PC-9 (cell line): ENCODE results near the gene CHRNA4. TPM values are rescaled to one million over a fixed set of nuclear protein-coding genes. Genes with fewer than 3 reads are reported as not detected.
"Not testable (repeated sequence)": the region's sequence is repeated elsewhere in the genome, so short reads cannot be mapped to it uniquely, and the experiment has no call there.

Experiments
- BruUV-seq: library from RNA; stranded (reverse); fragments of 400-500 nt; replicated peaks from 2 replicates; lab custom pipeline; 2021; lab: Mats Ljungman, UMichigan
- CTCF ChIA-PET: fragments of 300-600 bp; sonication (Branson Sonifier 250); formaldehyde crosslinking; loops from one replicate; lab custom pipeline; 2022; ENCODE audit warnings: antibody characterized with exemption; lab: Charles Lee
- POLR2A ChIA-PET: fragments of 300-600 bp; sonication (Branson Sonifier 250); formaldehyde crosslinking; loops from one replicate; lab custom pipeline; 2022; ENCODE audit warnings: antibody characterized with exemption; ENCODE audit not compliant: unreplicated experiment; lab: Charles Lee
- DNase-seq, 2 experiments: peaks; one replicate each; pipeline versions ENCODE4 v3.0.0 to v3.0.0-alpha.2; 2015 to 2022; ENCODE audit warnings: mixed read lengths in 1 of 2
- H2AFZ ChIP-seq: fragments of 200-600 bp; sonication (generic); 2 replicates; pipeline ENCODE4 v1.8.1; 2017; ENCODE audit warnings: antibody characterized with exemption
- H3F3A ChIP-seq: fragments of 200-600 bp; sonication (generic); 2 replicates; pipeline ENCODE4 v1.8.1; 2017; ENCODE audit warnings: antibody characterized with exemption, mild to moderate bottlenecking, low read depth; ENCODE audit not compliant: insufficient read depth
- H3K27ac ChIP-seq: fragments of 200-600 bp; sonication (generic); 2 replicates; pipeline ENCODE4 v1.6.1; 2016; ENCODE audit warnings: mixed run types
- H3K27me3 ChIP-seq: fragments of 200-600 bp; sonication (generic); 2 replicates; pipeline ENCODE4 v1.6.1; 2016; ENCODE audit warnings: low read depth, mixed run types; ENCODE audit not compliant: insufficient read depth
- H3K36me3 ChIP-seq: fragments of 200-600 bp; sonication (generic); 2 replicates; pipeline ENCODE4 v1.6.1; 2016; ENCODE audit warnings: low read depth, mixed run types
- H3K4me1 ChIP-seq: fragments of 200-600 bp; sonication (generic); replicated peaks from 2 replicates; pipeline ENCODE4 v1.6.1; 2016; ENCODE audit warnings: mixed run types; ENCODE audit not compliant: insufficient read depth
- H3K4me2 ChIP-seq: fragments of 200-600 bp; sonication (generic); 2 replicates; pipeline ENCODE4 v1.6.1; 2017; ENCODE audit warnings: mixed run types
- H3K4me3 ChIP-seq: fragments of 200-600 bp; sonication (generic); 2 replicates; pipeline ENCODE4 v1.6.1; 2016; ENCODE audit warnings: mixed run types
- H3K79me2 ChIP-seq: fragments of 200-600 bp; sonication (generic); 2 replicates; pipeline ENCODE4 v1.6.1; 2017; ENCODE audit warnings: low read depth, mixed run types
- H3K9me2 ChIP-seq: fragments of 200-600 bp; sonication (generic); 2 replicates; pipeline ENCODE4 v1.8.1; 2017; ENCODE audit warnings: mild to moderate bottlenecking; ENCODE audit not compliant: insufficient read depth
- H3K9me3 ChIP-seq: fragments of 200-600 bp; sonication (generic); 2 replicates; pipeline ENCODE4 v1.8.1; 2016; ENCODE audit warnings: low read depth; ENCODE audit not compliant: insufficient read depth
- H4K20me1 ChIP-seq: fragments of 200-600 bp; sonication (generic); 2 replicates; pipeline ENCODE4 v1.8.1; 2017; ENCODE audit not compliant: insufficient read depth
- EZH2 ChIP-seq: fragments of 200-600 bp; sonication (generic); IDR thresholded peaks from 2 replicates; pipeline ENCODE4 v1.8.0; 2017; ENCODE audit warnings: antibody characterized with exemption, low read depth
- intact Hi-C: fragments of 100-400 bp; cut with micrococcal nuclease; formaldehyde crosslinking; loops from one replicate; pipeline ENCODE4 v1.10.0; 2022; ENCODE audit not compliant: unreplicated experiment
- total RNA-seq: library from RNA; stranded (reverse); gene quantifications from 2 replicates; pipeline ENCODE4 v1.2.3, GENCODE V29; 2021
- TF ChIP-seq, protein P1 (sequence below): fragments of 200-600 bp; sonication (generic); conservative IDR thresholded peaks from 2 replicates; pipeline ENCODE4 v1.6.1; 2017; ENCODE audit warnings: mixed run types, antibody characterized with exemption, mild to moderate bottlenecking, moderate library complexity

CHRNA4 gene
- total RNA-seq, 1 experiment from 2014 or later, result not detected

DNA sequence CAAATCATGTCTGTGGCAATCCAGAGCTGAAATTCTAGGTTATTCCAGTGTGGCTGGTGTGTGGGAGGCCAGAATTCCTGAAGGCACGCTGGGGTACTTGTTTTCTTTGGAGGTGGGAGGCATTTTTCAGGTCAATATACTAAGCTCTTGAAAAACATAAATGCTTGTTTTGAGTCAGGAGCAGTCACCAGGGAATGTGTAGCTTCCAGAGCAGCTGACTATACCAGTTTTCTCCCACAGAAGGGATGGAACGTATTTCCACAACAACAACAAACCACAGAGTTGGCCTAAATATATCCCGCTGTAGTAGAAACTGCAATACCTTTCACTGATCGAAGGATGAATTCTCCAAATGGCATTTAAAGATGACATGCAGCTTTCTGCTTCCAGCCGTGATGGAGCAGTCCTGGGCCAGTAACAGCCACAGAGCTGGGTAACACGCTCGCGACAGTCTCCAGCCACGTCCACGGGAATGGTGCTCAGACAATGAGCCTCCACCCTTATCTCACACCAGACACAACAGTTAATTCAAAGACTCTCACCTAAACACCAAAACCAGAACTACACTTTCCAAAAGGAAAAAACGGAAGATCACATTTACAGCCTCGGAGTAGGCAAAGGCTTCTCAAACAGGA lies 23.2 kb downstream of the CHRNA4 start:
- H2AFZ ChIP-seq, result no peak overlapping the region
- CTCF ChIA-PET, result no interaction called here
- POLR2A ChIA-PET, result no interaction called here
- no peaks in the 10 kb centered on the region for H3K79me2 ChIP-seq
- H3K4me2 ChIP-seq, result no peak overlapping the region
- H3K4me1 ChIP-seq, result no peaks in the 10 kb centered on the region
- intact Hi-C loops, result no loop called here
- H3K27ac ChIP-seq, result no peak overlapping the region
- H3F3A ChIP-seq, result peaks cover 12% of the 10 kb centered on the region
- TF ChIP-seq, protein P1, sequence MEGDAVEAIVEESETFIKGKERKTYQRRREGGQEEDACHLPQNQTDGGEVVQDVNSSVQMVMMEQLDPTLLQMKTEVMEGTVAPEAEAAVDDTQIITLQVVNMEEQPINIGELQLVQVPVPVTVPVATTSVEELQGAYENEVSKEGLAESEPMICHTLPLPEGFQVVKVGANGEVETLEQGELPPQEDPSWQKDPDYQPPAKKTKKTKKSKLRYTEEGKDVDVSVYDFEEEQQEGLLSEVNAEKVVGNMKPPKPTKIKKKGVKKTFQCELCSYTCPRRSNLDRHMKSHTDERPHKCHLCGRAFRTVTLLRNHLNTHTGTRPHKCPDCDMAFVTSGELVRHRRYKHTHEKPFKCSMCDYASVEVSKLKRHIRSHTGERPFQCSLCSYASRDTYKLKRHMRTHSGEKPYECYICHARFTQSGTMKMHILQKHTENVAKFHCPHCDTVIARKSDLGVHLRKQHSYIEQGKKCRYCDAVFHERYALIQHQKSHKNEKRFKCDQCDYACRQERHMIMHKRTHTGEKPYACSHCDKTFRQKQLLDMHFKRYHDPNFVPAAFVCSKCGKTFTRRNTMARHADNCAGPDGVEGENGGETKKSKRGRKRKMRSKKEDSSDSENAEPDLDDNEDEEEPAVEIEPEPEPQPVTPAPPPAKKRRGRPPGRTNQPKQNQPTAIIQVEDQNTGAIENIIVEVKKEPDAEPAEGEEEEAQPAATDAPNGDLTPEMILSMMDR, result no peak
- TF ChIP-seq EZH2, result no peak
- H3K27me3 ChIP-seq, result peaks cover 91% of the 10 kb centered on the region
- H3K9me3 ChIP-seq, result peaks cover 7% of the 10 kb centered on the region; the same call in 1 of the 2 replicates
- H3K4me3 ChIP-seq, result no peak overlapping the region
- DNase-seq, result no peak
- H3K9me2 ChIP-seq, result no peaks in the 10 kb centered on the region
- BruUV-seq, result no TSS peak
- no peaks in the 10 kb centered on the region for H4K20me1 ChIP-seq
- H3K36me3 ChIP-seq, result no peaks in the 10 kb centered on the region

DNA sequence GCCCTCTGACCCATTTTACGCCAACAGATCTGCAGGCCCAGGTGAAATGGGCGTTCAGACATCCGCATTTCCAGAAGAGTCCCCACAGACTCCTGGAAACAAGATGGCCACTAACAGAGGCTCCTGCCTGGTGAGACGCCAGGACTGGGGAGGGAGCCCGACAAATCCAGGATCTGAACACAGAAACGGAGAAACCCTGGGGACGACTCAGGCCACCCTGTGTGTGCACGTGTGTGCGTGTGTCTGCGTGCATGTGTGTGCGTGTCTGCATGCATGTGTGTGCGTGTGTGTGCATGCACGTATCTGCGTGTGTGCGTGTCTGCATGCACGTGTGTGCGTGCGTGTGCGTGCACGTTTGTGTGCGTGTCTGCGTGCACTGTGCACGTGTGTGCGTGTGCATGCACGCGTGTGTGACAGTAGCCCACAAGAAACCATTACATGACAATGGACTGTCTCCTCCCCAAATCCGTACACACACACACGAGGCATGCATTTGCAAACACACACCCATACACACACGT lies 24.9 kb downstream of the CHRNA4 start:
- POLR2A ChIA-PET, result no interaction called here
- Histone ChIP-seq H2AFZ (no peak overlapping the region), H4K20me1 (no peaks in the 10 kb centered on the region), H3K36me3 (no peaks in the 10 kb centered on the region), H3K79me2 (no peaks in the 10 kb centered on the region), H3K27ac (no peak overlapping the region), H3K27me3 (peaks cover 87% of the 10 kb centered on the region), H3K9me3 (peaks cover 7% of the 10 kb centered on the region; the same call in 1 of the 2 replicates), H3K4me1 (0 out of 2 replicates have a peak, but pooled peaks cover 2% of the 10 kb centered on the region), H3K4me2 (no peak overlapping the region), H3K4me3 (no peak overlapping the region), H3K9me2 (no peaks in the 10 kb centered on the region), H3F3A (peaks cover 12% of the 10 kb centered on the region)
- no TSS peak for BruUV-seq
- CTCF ChIA-PET, result no interaction called here
- TF ChIP-seq EZH2, result no peak
- TF ChIP-seq, protein P1, result no peak
- intact Hi-C loops, result no loop called here
- DNase-seq, result no peak

DNA sequence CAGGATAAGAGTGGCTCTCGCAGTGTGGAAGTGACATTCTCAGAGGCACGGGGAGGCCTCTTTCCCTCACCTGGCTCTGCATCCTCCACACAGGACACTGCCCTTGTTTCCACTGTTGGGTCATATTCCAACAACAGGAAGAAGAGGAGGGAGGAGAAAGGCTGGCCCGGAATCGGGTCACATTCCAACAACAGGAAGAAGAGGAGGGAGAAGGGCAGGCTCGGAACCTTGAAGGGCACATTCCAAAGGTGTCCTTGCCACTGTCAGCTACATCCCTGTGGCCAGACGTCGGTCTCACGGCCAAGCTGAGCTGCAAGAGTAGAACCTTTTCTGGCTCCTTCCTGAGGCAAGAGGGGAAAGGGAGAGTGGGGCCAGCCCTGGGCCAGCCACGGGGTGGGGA lies 25.4 kb downstream of the CHRNA4 start:
- no peak for DNase-seq
- H3K9me3 ChIP-seq, result peaks cover 6% of the 10 kb centered on the region; the same call in 1 of the 2 replicates
- H3F3A ChIP-seq, result peaks cover 11% of the 10 kb centered on the region
- H3K27me3 ChIP-seq, result peaks cover 81% of the 10 kb centered on the region
- peaks cover 7% of the 10 kb centered on the region; the same call in 1 of the 2 replicates for H3K4me1 ChIP-seq
- intact Hi-C loops, result no loop called here
- no peak overlapping the region for H3K4me3 ChIP-seq
- no peak overlapping the region for H3K4me2 ChIP-seq
- no peaks in the 10 kb centered on the region for H3K9me2 ChIP-seq
- no TSS peak for BruUV-seq
- H3K79me2 ChIP-seq, result no peaks in the 10 kb centered on the region
- CTCF ChIA-PET, result no interaction called here
- POLR2A ChIA-PET, result no interaction called here
- H3K36me3 ChIP-seq, result no peaks in the 10 kb centered on the region
- TF ChIP-seq, protein P1, result no peak
- no peak for TF ChIP-seq EZH2
- no peaks in the 10 kb centered on the region for H4K20me1 ChIP-seq
- no peak overlapping the region for H2AFZ ChIP-seq
- no peak overlapping the region for H3K27ac ChIP-seq

DNA sequence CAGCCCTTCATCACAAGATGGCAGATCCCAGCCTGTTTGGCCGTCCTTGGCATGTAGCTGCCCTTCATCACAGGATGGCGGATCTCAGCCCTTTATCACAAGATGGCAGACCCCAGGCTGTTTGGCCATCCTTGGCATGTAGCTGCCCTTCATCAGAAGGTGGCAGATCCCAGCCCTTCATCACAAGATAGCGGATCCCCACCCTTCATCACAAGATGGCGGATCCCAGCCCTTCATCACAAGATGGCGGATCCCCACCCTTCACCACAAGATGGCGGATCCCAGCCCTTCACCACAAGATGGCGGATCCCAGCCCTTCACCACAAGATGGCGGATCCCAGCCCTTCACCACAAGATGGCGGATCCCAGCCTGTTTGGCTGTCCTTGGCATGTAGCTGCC lies 26.1 kb downstream of the CHRNA4 start:
- H3F3A ChIP-seq, H3K27ac ChIP-seq, H2AFZ ChIP-seq, H3K9me2 ChIP-seq, H3K4me2 ChIP-seq, DNase-seq, H3K36me3 ChIP-seq, H4K20me1 ChIP-seq, CTCF ChIA-PET, BruUV-seq, H3K79me2 ChIP-seq, H3K9me3 ChIP-seq, intact Hi-C loops, H3K4me3 ChIP-seq, POLR2A ChIA-PET: not testable (repeated sequence)
- Histone ChIP-seq H3K27me3 (peaks cover 74% of the 10 kb centered on the region), H3K4me1 (peaks cover 12% of the 10 kb centered on the region; the same call in 1 of the 2 replicates)
